Coronary artery (tissue), 2 donors: Measurements from ENCODE around the gene ZNF425.

Experiments
- DNase-seq: peaks from one replicate; pipeline ENCODE4 v3.0.0-alpha.2; 2017; ENCODE audit warnings: low spot score
- H3K27ac ChIP-seq, 2 donors: fragments of 200-600 bp; sonication (generic); one replicate each; pipeline ENCODE4 v1.5.1; 2016 to 2019
- H3K4me3 ChIP-seq: fragments of 200-600 bp; sonication (generic); 2 replicates; pipeline ENCODE4 v1.5.1; 2016; ENCODE audit warnings: mild to moderate bottlenecking, moderate library complexity
- TF ChIP-seq, protein P1 (sequence below): fragments of 200-600 bp; sonication (generic); IDR thresholded peaks from one replicate; pipeline ENCODE4 v1.5.1; 2019; ENCODE audit warnings: antibody characterized with exemption

The ZNF425 gene, protein sequence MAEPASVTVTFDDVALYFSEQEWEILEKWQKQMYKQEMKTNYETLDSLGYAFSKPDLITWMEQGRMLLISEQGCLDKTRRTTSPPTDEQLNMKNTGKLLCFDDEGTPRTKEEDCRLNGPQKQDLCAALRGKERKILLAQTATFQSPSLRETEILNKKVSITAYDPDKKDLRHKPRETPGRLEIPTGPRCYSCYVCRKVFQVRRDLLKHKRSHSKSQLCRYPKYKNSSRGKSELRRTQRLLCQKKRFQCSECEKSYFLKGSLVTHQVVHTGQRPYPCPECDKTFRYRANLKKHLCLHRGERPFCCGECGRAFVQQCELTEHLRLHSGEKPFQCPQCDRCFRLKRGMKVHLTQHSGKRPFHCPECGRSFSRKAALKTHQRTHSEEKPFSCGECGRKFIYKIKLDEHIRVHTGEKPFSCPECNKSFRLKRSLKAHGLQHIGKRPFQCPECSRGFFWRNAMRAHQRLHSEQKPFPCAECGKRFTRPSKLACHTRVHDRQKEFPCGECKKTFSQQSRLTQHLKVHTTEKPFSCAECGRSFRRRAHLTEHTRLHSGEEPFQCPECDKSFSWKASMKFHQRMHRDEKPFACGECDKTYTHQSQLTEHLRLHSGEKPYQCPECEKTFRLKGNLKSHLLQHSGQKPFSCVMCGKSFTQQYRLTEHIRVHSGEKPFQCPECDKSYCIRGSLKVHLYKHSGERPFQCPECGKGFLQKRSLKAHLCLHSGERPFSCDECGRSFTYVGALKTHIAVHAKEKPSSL

DNA sequence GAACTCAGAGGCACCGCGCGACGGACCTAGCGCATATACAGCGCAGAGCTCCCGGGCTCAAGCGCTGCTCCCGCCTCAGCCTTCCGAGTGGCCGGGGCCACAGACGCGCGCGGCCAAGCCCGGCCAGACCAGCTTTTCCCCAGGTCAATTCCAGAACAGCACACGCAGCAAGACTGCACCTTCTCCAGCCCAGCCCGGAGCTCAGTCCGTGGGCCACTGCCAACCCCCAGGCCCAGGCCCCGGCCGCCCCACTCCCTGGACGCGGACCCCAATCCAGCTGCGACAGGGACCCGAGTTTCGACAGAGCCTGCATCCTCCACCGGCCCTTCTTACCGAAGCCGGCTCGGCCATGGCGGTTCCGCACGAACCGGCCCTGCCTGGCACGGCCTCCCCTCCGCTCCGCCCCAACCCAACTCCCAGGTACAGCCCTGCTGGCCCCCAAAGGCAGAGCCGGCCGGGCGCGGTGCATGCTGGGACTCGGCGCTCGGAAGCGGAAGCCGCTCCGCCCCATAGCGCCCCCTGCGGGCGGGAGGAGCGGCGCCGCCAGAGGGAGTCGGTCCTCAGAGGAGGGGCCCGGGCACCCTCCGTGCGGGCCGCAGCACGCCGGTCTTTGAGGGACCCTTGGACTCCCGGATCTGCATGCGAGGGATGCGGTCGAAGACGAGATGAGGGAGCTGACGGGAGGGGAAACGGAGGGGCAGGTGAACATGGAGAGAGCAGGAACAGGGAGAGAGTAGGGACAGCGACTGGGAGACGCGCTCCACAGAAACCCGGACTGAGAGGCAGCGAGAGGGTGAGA is at the start of gene ZNF425:
ZNF425 (minus strand) TSS at position 462 of the 799 bp plus-strand sequence; CDS start at position 351, 111 bp downstream.
- peak within 1 kb of the TSS; percentile 97 for H3K4me3 ChIP-seq
- TF ChIP-seq, protein P1, sequence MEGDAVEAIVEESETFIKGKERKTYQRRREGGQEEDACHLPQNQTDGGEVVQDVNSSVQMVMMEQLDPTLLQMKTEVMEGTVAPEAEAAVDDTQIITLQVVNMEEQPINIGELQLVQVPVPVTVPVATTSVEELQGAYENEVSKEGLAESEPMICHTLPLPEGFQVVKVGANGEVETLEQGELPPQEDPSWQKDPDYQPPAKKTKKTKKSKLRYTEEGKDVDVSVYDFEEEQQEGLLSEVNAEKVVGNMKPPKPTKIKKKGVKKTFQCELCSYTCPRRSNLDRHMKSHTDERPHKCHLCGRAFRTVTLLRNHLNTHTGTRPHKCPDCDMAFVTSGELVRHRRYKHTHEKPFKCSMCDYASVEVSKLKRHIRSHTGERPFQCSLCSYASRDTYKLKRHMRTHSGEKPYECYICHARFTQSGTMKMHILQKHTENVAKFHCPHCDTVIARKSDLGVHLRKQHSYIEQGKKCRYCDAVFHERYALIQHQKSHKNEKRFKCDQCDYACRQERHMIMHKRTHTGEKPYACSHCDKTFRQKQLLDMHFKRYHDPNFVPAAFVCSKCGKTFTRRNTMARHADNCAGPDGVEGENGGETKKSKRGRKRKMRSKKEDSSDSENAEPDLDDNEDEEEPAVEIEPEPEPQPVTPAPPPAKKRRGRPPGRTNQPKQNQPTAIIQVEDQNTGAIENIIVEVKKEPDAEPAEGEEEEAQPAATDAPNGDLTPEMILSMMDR, result peak; percentile 97

DNA sequence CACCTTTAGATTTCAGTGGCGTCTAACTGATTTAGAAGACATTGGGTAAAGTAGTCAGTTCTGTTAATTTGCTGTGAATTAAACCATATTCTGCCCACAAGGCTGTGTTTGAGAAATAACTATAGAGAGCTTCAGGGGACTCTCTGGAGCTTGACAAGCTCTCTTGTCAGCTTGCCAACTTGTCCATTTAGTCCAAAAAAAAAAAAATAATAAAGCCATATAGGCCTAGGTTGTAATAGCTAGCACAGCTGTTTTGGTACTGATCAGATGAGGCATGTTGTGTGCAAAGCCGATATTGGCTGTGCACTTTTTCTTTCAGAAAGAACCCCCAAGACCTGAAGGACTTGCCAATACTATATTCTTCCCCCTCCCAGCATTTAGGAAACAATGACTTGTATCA is 49.0 kb upstream of the ZNF425 start:
- Histone ChIP-seq H3K4me3 (no peak overlapping the region), H3K27ac (no peak overlapping the region)
- no peak for DNase-seq
- TF ChIP-seq, protein P1, result no peak

More for the DNA sequence above, at the start of gene ZNF425:
- peak within 1 kb of the TSS; percentile 95 to 99 for H3K27ac ChIP-seq
- DNase-seq, result peak; percentile 94

DNA sequence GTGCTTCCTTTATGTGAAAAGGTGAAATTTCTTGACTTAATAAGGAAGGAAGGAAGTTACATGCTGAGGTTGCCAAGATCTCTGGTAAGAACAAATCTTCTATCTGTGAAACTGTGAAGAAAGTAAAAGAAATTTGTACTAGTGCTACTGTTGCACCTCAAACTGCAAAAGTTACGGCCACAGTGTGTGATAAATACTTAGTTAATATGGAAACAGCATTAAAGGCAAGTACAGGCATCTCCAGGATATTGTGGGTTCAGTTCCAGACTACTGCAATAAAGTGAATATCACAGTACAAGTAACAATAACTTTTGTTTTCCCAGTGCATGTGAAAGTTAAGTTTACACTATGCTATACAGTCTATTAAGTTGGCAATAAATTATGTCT is 46.4 kb upstream of the ZNF425 start:
- TF ChIP-seq, protein P1, result no peak
- no peak overlapping the region for H3K4me3 ChIP-seq
- no peak overlapping the region for H3K27ac ChIP-seq
- DNase-seq, result no peak

DNA sequence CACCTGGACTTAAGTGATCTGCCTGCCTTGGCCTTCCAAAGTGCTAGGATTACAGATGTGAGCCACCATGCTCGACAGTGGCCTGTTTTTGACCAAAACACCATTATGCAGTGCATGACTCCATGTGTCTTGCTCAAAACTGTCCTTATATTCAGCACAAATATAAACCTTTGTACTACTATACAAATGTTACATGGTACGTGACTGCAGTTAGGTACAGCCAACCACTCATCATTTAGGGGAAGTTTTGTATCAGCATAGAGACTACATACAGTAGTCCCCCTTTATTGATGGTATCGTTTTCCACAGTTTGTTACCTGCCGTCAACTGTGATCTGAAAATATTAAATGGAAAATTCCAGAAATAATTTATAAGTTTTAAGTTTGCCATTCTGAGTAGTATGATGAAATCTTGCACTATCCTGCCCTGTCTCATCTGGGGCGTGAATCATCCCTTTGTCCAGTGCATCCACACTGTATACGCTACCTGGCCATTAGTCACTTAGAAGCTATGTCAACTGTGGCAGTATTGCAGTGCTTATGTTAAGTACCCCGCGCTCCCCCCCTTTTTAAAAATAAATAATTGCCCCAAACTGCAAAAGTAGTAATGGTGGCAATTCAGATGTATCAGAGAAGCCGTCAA is 45.9 kb upstream of the ZNF425 start:
- Histone ChIP-seq H3K4me3 (no peak overlapping the region), H3K27ac (no peak overlapping the region)
- TF ChIP-seq, protein P1, result no peak
- no peak for DNase-seq

DNA sequence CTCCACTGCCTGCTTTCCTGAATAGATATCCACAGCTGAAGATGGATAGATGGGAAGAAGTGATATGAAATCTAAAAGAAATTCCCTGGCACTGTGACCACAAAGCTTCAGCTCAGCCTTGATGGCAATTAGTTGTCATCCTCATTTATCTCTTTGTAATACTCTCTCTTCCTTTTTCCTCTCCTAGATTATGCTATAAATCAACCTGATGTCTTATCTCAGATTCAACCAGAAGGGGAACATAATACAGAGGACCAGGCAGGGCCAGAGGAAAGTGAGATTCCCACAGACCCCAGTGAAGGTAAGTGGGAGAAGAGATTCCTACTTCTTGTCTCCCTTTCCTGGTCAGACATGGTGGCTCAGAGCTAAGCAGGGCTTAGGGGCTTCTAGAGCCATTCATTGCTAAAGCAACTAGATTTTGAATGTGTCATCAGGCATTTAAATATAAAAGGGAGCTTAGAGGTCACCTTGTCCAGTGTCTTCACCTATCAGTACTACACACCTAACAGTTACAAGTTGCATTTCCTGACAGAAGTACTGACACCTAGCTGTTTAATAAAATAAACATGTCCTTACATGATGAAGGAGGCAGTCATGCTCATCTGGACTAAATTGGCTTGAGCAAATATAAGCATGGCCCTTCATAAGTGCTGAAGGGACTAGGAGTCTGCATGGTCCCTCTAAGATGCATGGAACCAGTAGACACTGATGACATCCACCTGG is 40.7 kb upstream of the ZNF425 start:
- TF ChIP-seq, protein P1, result no peak
- no peak for DNase-seq
- no peak overlapping the region for H3K4me3 ChIP-seq
- H3K27ac ChIP-seq, result no peak overlapping the region

DNA sequence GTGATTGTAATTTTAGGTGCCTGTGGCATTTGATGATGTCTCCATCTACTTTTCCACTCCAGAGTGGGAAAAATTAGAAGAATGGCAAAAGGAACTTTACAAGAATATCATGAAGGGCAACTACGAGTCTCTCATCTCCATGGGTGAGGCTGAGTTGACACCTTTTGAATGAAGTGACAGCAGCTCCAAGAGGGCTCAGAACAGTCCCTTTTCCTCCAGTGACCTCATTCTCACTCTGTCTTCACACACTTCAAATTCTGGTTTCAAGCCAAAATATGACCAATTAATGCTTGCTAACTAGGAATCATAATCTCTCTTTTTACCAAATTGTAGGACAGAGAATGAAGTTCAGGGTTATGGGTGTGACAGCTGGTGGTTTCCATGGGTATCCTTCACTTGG is 40.0 kb upstream of the ZNF425 start:
- H3K27ac ChIP-seq, result no peak overlapping the region
- DNase-seq, result no peak
- TF ChIP-seq, protein P1, result no peak
- H3K4me3 ChIP-seq, result no peak overlapping the region
